Measurements from ENCODE around the gene ZNF512B. TPM values are rescaled to one million over a fixed set of nuclear protein-coding genes. Genes with fewer than 3 reads are reported as not detected.

The ZNF512B gene
- total RNA-seq, 2 donors from 2014 or later = 23.7 to 26.8 TPM

DNA sequence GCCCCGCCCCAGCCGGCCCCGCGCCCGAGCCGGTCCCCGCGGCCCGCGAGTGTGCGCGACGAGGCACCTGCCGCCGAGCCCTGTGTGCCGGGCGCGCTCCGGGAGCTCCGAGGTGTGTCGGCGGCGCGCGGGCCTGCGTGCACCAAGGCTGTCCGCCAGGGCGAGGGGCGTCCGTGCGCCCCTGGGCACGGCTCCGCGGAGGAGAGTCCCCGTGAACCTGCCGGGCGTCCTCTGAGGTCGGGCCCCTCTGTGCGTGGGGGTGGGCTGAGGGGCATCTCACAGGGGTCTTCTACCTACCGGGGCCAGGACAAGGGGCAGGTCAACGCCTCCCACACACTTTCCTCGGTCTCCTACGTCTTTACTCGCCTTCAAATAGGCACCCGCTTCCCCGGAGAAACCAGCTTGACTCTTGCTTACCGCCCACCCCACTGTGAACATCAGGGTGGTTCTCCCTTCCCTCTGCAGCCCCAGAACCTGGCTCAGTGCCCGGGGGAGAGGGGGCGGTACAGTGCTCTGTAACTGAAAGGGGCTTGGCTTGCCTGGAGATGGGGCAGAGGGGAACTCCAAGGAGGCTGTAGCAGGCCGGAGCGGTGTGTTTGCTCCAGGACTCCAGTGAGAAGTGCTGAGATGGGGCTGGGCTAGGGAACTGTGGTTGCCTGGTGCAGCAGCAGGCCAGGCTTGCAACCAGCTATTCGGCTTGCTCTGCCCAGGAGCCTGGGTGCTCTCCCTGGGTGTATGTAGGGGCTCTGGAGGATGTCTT, 10.0 kb upstream of the ZNF512B start, which contains the start of gene SAMD10:
TSS of gene SAMD10 (minus strand) at position 86 of the 760 bp plus-strand sequence. CDS start 175 bp downstream, outside the sequence.
- peak; percentile 67 for TF ChIP-seq CTCF (conservative IDR thresholded peaks at IDR 0.05)
- H3K27me3 ChIP-seq (ENCODE audit: control insufficient read depth, insufficient read depth, low read length, poor library complexity, severe bottlenecking) = no peaks in the 10 kb centered on the region
- H3K9me3 ChIP-seq (ENCODE audit: control insufficient read depth, low read length) = no peaks in the 10 kb centered on the region
- peak within 1 kb of the TSS; percentile 85 for H3K4me3 ChIP-seq (ENCODE audit: low read length)
- H3K9me3 Mint-ChIP-seq = no peaks in the 10 kb centered on the region
- WGBS, 2 experiments (ENCODE audit: insufficient coverage in 1 of 2, insufficient read length in 1 of 2) = 6 to 8% methylated on average over 28 to 52 of the region's 52 CpGs
- peaks cover 10% of the 10 kb centered on the region for H3K27me3 Mint-ChIP-seq (ENCODE audit: insufficient read depth)
- peak within 1 kb of the TSS; percentile 6 for H3K9ac ChIP-seq (ENCODE audit: extremely low read depth, low read length, poor library complexity, severe bottlenecking)
- peaks cover 20% of the 10 kb centered on the region for H3K36me3 ChIP-seq (ENCODE audit: control insufficient read depth, insufficient read depth, low read length)
- H3K27ac ChIP-seq (ENCODE audit: low read depth, low read length) = no peak within 1 kb of the TSS
- peak; percentile 78 for DNase-seq
- peak within 1 kb of the TSS; percentile 88 for H3K4me3 Mint-ChIP-seq
- peaks cover 9% of the 10 kb centered on the region for H3K4me1 ChIP-seq (ENCODE audit: control insufficient read depth, insufficient read depth, low read length)
- H3K36me3 Mint-ChIP-seq (ENCODE audit: low read depth) = peaks cover 21% of the 10 kb centered on the region
- peak within 1 kb of the TSS; percentile 72 for H3K27ac Mint-ChIP-seq
- H3K4me1 Mint-ChIP-seq = peaks cover 19% of the 10 kb centered on the region

- WGBS, 2 experiments (ENCODE audit: insufficient coverage in 1 of 2, insufficient read length in 1 of 2) = 0% methylated on average over 4 to 47 of the region's 47 CpGs
- Histone ChIP-seq H3K9me3 (ENCODE audit: control insufficient read depth, low read length) (no peaks in the 10 kb centered on the region), H3K4me1 (ENCODE audit: control insufficient read depth, insufficient read depth, low read length) (peaks cover 9% of the 10 kb centered on the region), H3K4me3 (ENCODE audit: low read length) (peak overlapping the region; percentile 81), H3K36me3 (ENCODE audit: control insufficient read depth, insufficient read depth, low read length) (peaks cover 14% of the 10 kb centered on the region), H3K27ac (ENCODE audit: low read depth, low read length) (no peak overlapping the region), H3K9ac (ENCODE audit: extremely low read depth, low read length, poor library complexity, severe bottlenecking) (peak overlapping the region; percentile 6), H3K27me3 (ENCODE audit: control insufficient read depth, insufficient read depth, low read length, poor library complexity, severe bottlenecking) (no peaks in the 10 kb centered on the region)
- peak overlapping the region; percentile 88 for H3K4me3 Mint-ChIP-seq
- peaks cover 10% of the 10 kb centered on the region for H3K27me3 Mint-ChIP-seq (ENCODE audit: insufficient read depth)
- peaks cover 19% of the 10 kb centered on the region for H3K4me1 Mint-ChIP-seq
- peaks cover 18% of the 10 kb centered on the region for H3K36me3 Mint-ChIP-seq (ENCODE audit: low read depth)
- no peak overlapping the region for H3K27ac Mint-ChIP-seq
- no peak for TF ChIP-seq CTCF (conservative IDR thresholded peaks at IDR 0.05)
- no peaks in the 10 kb centered on the region for H3K9me3 Mint-ChIP-seq
- DNase-seq = peak; percentile 66
Observed at GRCh38 chr20:63979229-63979556, 9.5 kb upstream of the ZNF512B start.

GRCh38 chr20:63978319-63979228, 8.8 kb upstream of the ZNF512B start:
- peak overlapping the region; percentile 81 for H3K4me3 ChIP-seq (ENCODE audit: low read length)
- Mint-ChIP-seq H3K9me3 (no peaks in the 10 kb centered on the region), H3K4me1 (peaks cover 19% of the 10 kb centered on the region), H3K36me3 (ENCODE audit: low read depth) (peaks cover 15% of the 10 kb centered on the region), H3K27me3 (ENCODE audit: insufficient read depth) (peaks cover 10% of the 10 kb centered on the region), H3K27ac (no peak overlapping the region), H3K4me3 (peak overlapping the region; percentile 88)
- no peaks in the 10 kb centered on the region for H3K27me3 ChIP-seq (ENCODE audit: control insufficient read depth, insufficient read depth, low read length, poor library complexity, severe bottlenecking)
- 10 to 17% methylated on average over 16 to 51 of the region's 52 CpGs for WGBS, 2 experiments (ENCODE audit: insufficient coverage in 1 of 2, insufficient read length in 1 of 2)
- peaks cover 10% of the 10 kb centered on the region for H3K36me3 ChIP-seq (ENCODE audit: control insufficient read depth, insufficient read depth, low read length)
- peaks cover 9% of the 10 kb centered on the region for H3K4me1 ChIP-seq (ENCODE audit: control insufficient read depth, insufficient read depth, low read length)
- TF ChIP-seq CTCF (conservative IDR thresholded peaks at IDR 0.05) = no peak
- H3K27ac ChIP-seq (ENCODE audit: low read depth, low read length) = no peak overlapping the region
- DNase-seq = peak; percentile 91
- H3K9ac ChIP-seq (ENCODE audit: extremely low read depth, low read length, poor library complexity, severe bottlenecking) = peak overlapping the region; percentile 6
- no peaks in the 10 kb centered on the region for H3K9me3 ChIP-seq (ENCODE audit: control insufficient read depth, low read length)

Measured in endodermal cell (in vitro differentiated cells).